Smooth muscle cell (in vitro differentiated cells): ENCODE results near the gene BTG3. TPM values are rescaled to one million over a fixed set of nuclear protein-coding genes. Genes with fewer than 3 reads are reported as not detected.

Experiments used
- DNase-seq: peaks from one replicate; lab custom pipeline; 2025; ENCODE audit not compliant: unreplicated experiment; lab: John Stamatoyannopoulos, UW
- H2AFZ ChIP-seq: fragments of 200-600 bp; sonication (generic); 2 replicates; pipeline ENCODE4 v1.6.0; 2016; ENCODE audit warnings: antibody characterized with exemption, low read depth, mild to moderate bottlenecking
- H3F3A ChIP-seq: fragments of 200-600 bp; sonication (generic); 2 replicates; pipeline ENCODE4 v1.6.0; 2017; ENCODE audit warnings: antibody characterized with exemption, low read depth
- H3K27ac ChIP-seq: fragments of 200-600 bp; sonication (generic); 2 replicates; pipeline ENCODE4 v1.5.1; 2016; ENCODE audit warnings: low read depth, mild to moderate bottlenecking
- H3K27me3 ChIP-seq: fragments of 200-600 bp; sonication (generic); 2 replicates; pipeline ENCODE4 v1.6.1; 2016; ENCODE audit warnings: low read depth, mild to moderate bottlenecking
- H3K36me3 ChIP-seq: fragments of 200-600 bp; sonication (generic); 2 replicates; pipeline ENCODE4 v1.5.1; 2016; ENCODE audit warnings: low read depth
- H3K4me1 ChIP-seq: fragments of 200-600 bp; sonication (generic); 2 replicates; pipeline ENCODE4 v1.5.1; 2016; ENCODE audit warnings: low read depth
- H3K4me2 ChIP-seq: fragments of 200-600 bp; sonication (generic); 2 replicates; pipeline ENCODE4 v1.6.0; 2016; ENCODE audit warnings: mild to moderate bottlenecking
- H3K4me3 ChIP-seq: fragments of 200-600 bp; sonication (generic); 2 replicates; pipeline ENCODE4 v1.5.1; 2016; ENCODE audit warnings: mild to moderate bottlenecking
- H3K79me2 ChIP-seq: fragments of 200-600 bp; sonication (generic); 2 replicates; pipeline ENCODE4 v1.6.0; 2016; ENCODE audit warnings: low read depth, mild to moderate bottlenecking
- H3K9ac ChIP-seq: fragments of 200-600 bp; sonication (generic); 2 replicates; pipeline ENCODE4 v1.6.0; 2016; ENCODE audit warnings: low read depth
- H3K9me3 ChIP-seq: fragments of 200-600 bp; sonication (generic); replicated peaks from 2 replicates; pipeline ENCODE4 v1.5.1; 2016; ENCODE audit warnings: low read depth
- H4K20me1 ChIP-seq: fragments of 200-600 bp; sonication (generic); 2 replicates; pipeline ENCODE4 v1.6.0; 2016; ENCODE audit warnings: low read depth
- WGBS: methylation state at CpG from one replicate; pipeline ENCODE4 v1.1.7; 2016; ENCODE audit warnings: low lambda C conversion rate; 5-methylcytosine and 5-hydroxymethylcytosine counted together
- polyA plus RNA-seq: library from polyadenylated mRNA; unstranded; fragments of >200 nt; fragmentation: Nextera tagmentation; extraction: Ambion mirVana; gene quantifications from 2 replicates; pipeline ENCODE4 v1.2.1, GENCODE V29; 2016
- small RNA-seq: library from RNA; depleted of rRNA; stranded (forward); fragments of <200 nt; gene quantifications from one replicate; pipeline ENCODE3, GENCODE V24; 2014
- total RNA-seq: library from RNA; depleted of rRNA; stranded (reverse); fragments of >200 nt; gene quantifications from 2 replicates; pipeline ENCODE4 v1.2.3, GENCODE V29; 2014
- TF ChIP-seq, protein P1 (sequence below): fragments of 200-600 bp; sonication (generic); IDR thresholded peaks from 2 replicates; pipeline ENCODE4 v1.5.1; 2017; ENCODE audit warnings: borderline replicate concordance, mild to moderate bottlenecking, antibody characterized with exemption; ENCODE audit not compliant: insufficient read depth, poor library complexity, severe bottlenecking

BTG3 gene
- total and polyA plus RNA-seq, 2 experiments from 2014 or later = 103 to 119 TPM

DNA sequence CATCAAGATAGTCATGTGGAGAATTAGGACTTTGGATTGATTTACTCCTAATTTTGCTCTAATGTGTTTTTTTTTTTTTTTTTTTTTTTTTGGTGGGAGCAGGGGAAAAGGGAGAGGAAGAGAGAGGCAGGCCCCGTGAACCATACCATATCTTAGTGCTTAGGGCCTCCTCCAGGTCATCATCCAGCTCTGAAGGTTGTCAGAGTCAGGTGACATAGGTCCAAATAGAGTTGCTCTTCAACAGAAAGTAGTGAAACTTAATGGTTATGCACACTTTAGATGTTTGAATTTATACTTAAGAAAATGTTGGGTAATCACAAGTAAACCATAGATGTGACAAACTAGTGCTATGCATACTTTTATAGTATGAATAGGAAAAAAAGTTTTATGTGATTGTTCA is 67.7 kb downstream of the BTG3 start:
- no peaks in the 10 kb centered on the region for H3K9me3 ChIP-seq

More for the DNA sequence above, 67.7 kb downstream of the BTG3 start:
- Histone ChIP-seq H3F3A (peaks cover 6% of the 10 kb centered on the region), H3K36me3 (no peaks in the 10 kb centered on the region), H3K79me2 (no peaks in the 10 kb centered on the region), H3K27me3 (no peaks in the 10 kb centered on the region), H4K20me1 (peaks cover 4% of the 10 kb centered on the region), H3K9ac (no peak overlapping the region), H2AFZ (no peak overlapping the region), H3K4me2 (no peak overlapping the region), H3K4me3 (no peak overlapping the region), H3K27ac (no peak overlapping the region), H3K4me1 (peaks cover 13% of the 10 kb centered on the region)
- DNase-seq = no peak
- TF ChIP-seq, protein P1, sequence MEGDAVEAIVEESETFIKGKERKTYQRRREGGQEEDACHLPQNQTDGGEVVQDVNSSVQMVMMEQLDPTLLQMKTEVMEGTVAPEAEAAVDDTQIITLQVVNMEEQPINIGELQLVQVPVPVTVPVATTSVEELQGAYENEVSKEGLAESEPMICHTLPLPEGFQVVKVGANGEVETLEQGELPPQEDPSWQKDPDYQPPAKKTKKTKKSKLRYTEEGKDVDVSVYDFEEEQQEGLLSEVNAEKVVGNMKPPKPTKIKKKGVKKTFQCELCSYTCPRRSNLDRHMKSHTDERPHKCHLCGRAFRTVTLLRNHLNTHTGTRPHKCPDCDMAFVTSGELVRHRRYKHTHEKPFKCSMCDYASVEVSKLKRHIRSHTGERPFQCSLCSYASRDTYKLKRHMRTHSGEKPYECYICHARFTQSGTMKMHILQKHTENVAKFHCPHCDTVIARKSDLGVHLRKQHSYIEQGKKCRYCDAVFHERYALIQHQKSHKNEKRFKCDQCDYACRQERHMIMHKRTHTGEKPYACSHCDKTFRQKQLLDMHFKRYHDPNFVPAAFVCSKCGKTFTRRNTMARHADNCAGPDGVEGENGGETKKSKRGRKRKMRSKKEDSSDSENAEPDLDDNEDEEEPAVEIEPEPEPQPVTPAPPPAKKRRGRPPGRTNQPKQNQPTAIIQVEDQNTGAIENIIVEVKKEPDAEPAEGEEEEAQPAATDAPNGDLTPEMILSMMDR = no peak
- 100% methylated on average over 1 of the region's 1 CpG for WGBS

Small RNA genes lying within 50 kb of the gene (small RNA-seq; reads per million reads assigned to genes)
- not detected for gene RF00019

Other genes with a start within 250 kb of the BTG3 start
- 42.0 and 55.2 TPM in 2 replicates for gene CXADR, start 99.9 kb downstream of the BTG3 start, total RNA-seq
- 19.5 and 26.2 TPM in 2 replicates for gene CXADR, start 99.9 kb downstream of the BTG3 start, polyA plus RNA-seq
- gene C21orf91, start 206.5 kb upstream of the BTG3 start, total RNA-seq = 11.5 and 15.3 TPM in 2 replicates
- 4.8 and 6.9 TPM in 2 replicates for gene C21orf91, start 206.5 kb upstream of the BTG3 start, polyA plus RNA-seq